ENCODE data around the gene RPGRIP1L. TPM values are rescaled to one million over a fixed set of nuclear protein-coding genes. Genes with fewer than 3 reads are reported as not detected.

Gene RPGRIP1L
- total RNA-seq, 1 donor from 2014 or later, result 5.0 TPM

DNA sequence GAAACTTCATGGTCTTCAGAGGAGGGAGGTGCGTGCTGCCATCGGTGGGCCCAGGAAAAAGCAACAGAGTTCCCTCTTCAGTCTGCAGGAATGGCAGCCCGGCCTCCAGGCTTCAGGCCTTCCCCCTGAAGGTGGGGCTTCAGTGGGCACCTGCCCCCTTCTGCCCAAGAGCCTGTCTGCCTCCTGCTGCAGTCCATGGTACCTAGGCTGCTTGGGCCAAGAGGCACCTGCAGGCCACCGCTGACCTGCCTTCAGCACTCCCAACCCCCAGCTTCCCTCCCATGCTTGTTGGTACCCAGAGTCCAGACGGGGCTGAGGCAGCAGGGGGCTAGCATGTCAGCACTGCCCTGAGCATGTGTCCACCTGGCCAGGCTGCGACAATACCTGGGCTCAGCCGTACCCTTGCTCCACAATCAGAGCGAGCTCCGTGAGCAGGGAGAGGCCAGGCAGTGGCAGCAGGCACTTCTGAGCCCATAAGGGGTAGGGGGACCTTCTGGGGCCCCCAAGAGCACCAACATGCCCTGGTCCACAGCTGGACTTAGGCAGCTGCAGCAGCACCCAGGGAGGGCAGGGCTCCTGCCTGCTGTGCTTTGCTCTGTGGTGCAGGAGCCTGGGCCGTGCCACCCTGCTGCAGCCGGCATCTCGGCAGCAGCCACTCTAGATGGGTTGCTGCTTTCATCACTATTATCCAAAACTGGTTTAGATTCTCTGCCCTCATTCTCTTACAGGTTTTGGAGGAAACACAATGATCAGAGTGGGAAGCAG, 123.4 kb downstream of the RPGRIP1L start:
- DNase-seq (no peak), ATAC-seq (ENCODE audit: low read depth) (no peak)
- Mint-ChIP-seq H3K27ac (no peak overlapping the region), H3K4me3 (no peak overlapping the region), H3K27me3 (peaks cover 3% of the 10 kb centered on the region), H3K9me3 (no peaks in the 10 kb centered on the region), H3K36me3 (ENCODE audit: low read depth) (no peaks in the 10 kb centered on the region), H3K4me1 (no peaks in the 10 kb centered on the region)
- ChIA-PET POLR2A (interaction anchor here (0.6 kb wide), 1 partner anchor 119 kb away, joined by 9 read pairs; no protein-coding TSS in a partner anchor), CTCF (no interaction called here)
- intact Hi-C loops (cut with micrococcal nuclease), result no loop called here
- TF ChIP-seq, protein P1, sequence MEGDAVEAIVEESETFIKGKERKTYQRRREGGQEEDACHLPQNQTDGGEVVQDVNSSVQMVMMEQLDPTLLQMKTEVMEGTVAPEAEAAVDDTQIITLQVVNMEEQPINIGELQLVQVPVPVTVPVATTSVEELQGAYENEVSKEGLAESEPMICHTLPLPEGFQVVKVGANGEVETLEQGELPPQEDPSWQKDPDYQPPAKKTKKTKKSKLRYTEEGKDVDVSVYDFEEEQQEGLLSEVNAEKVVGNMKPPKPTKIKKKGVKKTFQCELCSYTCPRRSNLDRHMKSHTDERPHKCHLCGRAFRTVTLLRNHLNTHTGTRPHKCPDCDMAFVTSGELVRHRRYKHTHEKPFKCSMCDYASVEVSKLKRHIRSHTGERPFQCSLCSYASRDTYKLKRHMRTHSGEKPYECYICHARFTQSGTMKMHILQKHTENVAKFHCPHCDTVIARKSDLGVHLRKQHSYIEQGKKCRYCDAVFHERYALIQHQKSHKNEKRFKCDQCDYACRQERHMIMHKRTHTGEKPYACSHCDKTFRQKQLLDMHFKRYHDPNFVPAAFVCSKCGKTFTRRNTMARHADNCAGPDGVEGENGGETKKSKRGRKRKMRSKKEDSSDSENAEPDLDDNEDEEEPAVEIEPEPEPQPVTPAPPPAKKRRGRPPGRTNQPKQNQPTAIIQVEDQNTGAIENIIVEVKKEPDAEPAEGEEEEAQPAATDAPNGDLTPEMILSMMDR (IDR thresholded peaks at IDR 0.05), result no peak

DNA sequence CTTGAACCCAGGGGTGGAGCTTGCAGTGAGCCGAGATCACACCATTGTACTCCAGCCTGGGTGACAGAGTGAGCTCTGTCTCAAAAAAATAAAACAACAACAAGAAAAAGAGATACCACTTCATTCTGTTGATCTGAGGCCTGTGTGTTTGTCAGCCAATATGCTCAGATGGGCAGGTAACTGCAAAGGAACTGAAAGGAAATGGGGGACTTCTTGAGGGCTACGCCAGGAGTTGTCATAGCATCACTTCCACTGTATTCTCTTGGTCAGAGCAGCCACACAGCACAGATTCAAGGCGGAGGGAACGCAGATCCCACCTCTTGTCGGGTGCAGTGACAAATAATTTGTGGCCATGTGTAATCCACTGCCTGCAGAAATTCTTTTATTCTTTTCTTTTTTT, 126.8 kb downstream of the RPGRIP1L start:
- ChIA-PET POLR2A (no interaction called here), CTCF (interaction anchor here (0.6 kb wide), 1 partner anchor 27 kb away, joined by 3 read pairs; no protein-coding TSS in a partner anchor)
- Mint-ChIP-seq H3K36me3 (ENCODE audit: low read depth) (no peaks in the 10 kb centered on the region), H3K4me1 (no peaks in the 10 kb centered on the region), H3K27me3 (peaks cover 3% of the 10 kb centered on the region), H3K4me3 (no peak overlapping the region), H3K9me3 (peaks cover 7% of the 10 kb centered on the region), H3K27ac (no peak overlapping the region)
- intact Hi-C loops (cut with micrococcal nuclease), result no loop called here
- TF ChIP-seq, protein P1 (IDR thresholded peaks at IDR 0.05), result no peak
- ATAC-seq (ENCODE audit: low read depth) (no peak), DNase-seq (no peak)

DNA sequence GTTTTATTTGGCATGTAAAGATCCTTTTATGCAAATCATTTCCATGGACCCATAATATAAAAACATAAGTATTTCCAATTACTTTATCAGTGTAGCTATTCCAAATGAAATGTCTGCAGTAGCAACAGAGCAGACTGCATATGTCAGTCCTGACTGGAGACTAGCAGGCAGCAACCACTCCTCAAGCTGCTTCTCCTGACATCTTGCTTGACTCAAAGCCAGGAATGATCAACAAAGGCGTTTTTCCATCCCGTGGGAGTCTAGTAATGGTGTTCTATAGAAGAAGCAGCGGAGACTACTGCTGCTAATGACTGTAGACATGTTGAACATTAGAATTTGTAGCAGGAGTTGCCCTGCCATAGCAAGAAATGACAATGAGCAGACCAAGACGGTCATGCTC, 127.4 kb downstream of the RPGRIP1L start:
- no peak overlapping the region for H3K27ac Mint-ChIP-seq
- CTCF ChIA-PET, result no interaction called here

DNA sequence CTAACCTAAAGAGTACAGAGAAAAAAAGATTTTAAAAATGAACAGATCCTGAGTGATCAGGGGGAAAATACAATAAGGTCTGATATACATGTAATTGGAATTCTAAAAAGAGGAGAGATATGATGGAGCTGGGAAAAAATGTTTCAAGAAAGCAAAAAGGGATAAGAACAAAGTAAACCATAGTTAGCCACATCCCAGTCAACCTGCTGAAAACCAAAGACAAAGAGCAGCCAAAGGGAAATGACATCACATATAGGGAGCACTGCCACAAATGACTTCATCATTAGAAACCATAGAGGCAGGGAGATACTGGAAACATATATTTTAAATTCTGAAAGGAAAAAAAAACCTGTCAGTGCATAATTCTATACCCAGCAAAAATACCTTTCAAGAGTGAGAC, 131.9 kb downstream of the RPGRIP1L start:
- DNase-seq, result no peak
- no peak overlapping the region for H3K4me3 Mint-ChIP-seq
- H3K36me3 Mint-ChIP-seq (ENCODE audit: low read depth), result peaks cover 5% of the 10 kb centered on the region

More for the DNA sequence above, 127.4 kb downstream of the RPGRIP1L start:
- DNase-seq (no peak), ATAC-seq (ENCODE audit: low read depth) (no peak)
- TF ChIP-seq, protein P1 (IDR thresholded peaks at IDR 0.05), result no peak
- Mint-ChIP-seq H3K4me1 (no peaks in the 10 kb centered on the region), H3K9me3 (peaks cover 13% of the 10 kb centered on the region), H3K27me3 (peaks cover 3% of the 10 kb centered on the region), H3K36me3 (ENCODE audit: low read depth) (peaks cover 5% of the 10 kb centered on the region), H3K4me3 (no peak overlapping the region)
- intact Hi-C loops (cut with micrococcal nuclease), result no loop called here
- POLR2A ChIA-PET, result no interaction called here

DNA sequence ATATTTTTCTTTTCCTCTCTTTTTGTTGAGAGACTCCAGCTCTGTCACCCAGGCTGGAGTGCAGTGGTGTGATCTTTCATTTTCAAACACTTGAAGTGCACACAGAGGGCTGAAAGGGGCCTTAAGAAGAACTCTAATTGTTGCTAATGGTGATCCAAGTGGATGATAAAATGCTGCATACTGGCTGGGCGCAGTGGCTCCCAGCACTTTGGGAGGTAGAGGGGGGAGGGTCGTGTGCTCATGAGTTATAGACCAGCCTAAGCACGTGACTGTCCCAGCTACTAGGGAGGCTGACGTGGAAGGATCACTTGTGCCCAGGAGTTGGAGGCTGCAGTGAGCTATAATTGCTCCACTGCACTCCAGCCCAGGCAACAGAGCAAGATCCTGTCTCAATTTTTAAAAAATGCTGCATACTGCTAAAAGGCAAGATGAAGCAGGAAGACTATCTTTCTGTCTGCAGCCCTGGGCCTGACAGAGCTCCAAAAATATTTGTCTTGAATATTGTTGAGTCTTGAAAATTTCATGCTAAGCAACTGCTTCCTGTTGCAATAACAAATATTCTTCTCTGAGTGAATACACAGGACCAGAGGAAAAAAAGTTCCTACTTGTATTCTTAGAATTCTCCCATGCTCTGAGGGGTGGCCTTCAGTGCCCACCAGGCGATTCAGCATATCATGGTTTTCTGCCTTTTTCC, 137.0 kb downstream of the RPGRIP1L start:
- TF ChIP-seq, protein P1 (IDR thresholded peaks at IDR 0.05), result no peak
- H3K4me3 Mint-ChIP-seq, result no peak overlapping the region
- DNase-seq (no peak), ATAC-seq (ENCODE audit: low read depth) (no peak)
- intact Hi-C loops (cut with micrococcal nuclease), result no loop called here
- CTCF ChIA-PET, result no interaction called here
- peaks cover 11% of the 10 kb centered on the region for H3K9me3 Mint-ChIP-seq
- POLR2A ChIA-PET, result no interaction called here
- no peaks in the 10 kb centered on the region for H3K27me3 Mint-ChIP-seq
- H3K36me3 Mint-ChIP-seq (ENCODE audit: low read depth), result peaks cover 4% of the 10 kb centered on the region
- no peaks in the 10 kb centered on the region for H3K4me1 Mint-ChIP-seq
- H3K27ac Mint-ChIP-seq, result no peak overlapping the region

More for the DNA sequence above, 131.9 kb downstream of the RPGRIP1L start:
- TF ChIP-seq, protein P1 (IDR thresholded peaks at IDR 0.05), result no peak
- ChIA-PET POLR2A (no interaction called here), CTCF (no interaction called here)
- Mint-ChIP-seq H3K4me1 (no peaks in the 10 kb centered on the region), H3K9me3 (peaks cover 19% of the 10 kb centered on the region), H3K27ac (no peak overlapping the region), H3K27me3 (no peaks in the 10 kb centered on the region)
- ATAC-seq (ENCODE audit: low read depth), result no peak
- intact Hi-C loops (cut with micrococcal nuclease), result no loop called here
